Psoas muscle (tissue), 8 donors: Measurements from ENCODE around the gene RPL7L1. TPM values are rescaled to one million over a fixed set of nuclear protein-coding genes. Genes with fewer than 3 reads are reported as not detected.
"Not testable (repeated sequence)": the region's sequence is repeated elsewhere in the genome, so short reads cannot be mapped to it uniquely, and the experiment has no call there.

Experiments used
- ATAC-seq, 4 donors: fragments of 200-7000 bp; cut with Tn5 transposase; one replicate each; pipeline ENCODE4 v1.9.1; 2020; ENCODE audit warnings: moderate library complexity in 3 of 4, mild to moderate bottlenecking in 2 of 4
- DNase-seq, 2 donors: peaks; one replicate each; pipeline ENCODE4 v3.0.0-alpha.2; 2020
- H3K27ac ChIP-seq: fragments of 200-600 bp; one replicate; pipeline ENCODE4 v1.8.0; 2022
- H3K27me3 ChIP-seq, 3 donors: fragments of 200-600 bp in 1 of 3; one replicate each; pipeline versions ENCODE4 v1.6.1 to v1.8.0; 2013 to 2022; ENCODE audit warnings: low read length in 2 of 3, mild to moderate bottlenecking in 2 of 3, moderate library complexity in 1 of 3; ENCODE audit not compliant: insufficient read depth in 3 of 3
- H3K36me3 ChIP-seq, 2 donors: fragments of 200-600 bp in 1 of 2; one replicate each; pipeline versions ENCODE4 v1.6.1 to v1.8.0; 2013 to 2022; ENCODE audit warnings: low read depth in 1 of 2, mild to moderate bottlenecking in 1 of 2, moderate library complexity in 1 of 2; ENCODE audit not compliant: insufficient read depth in 1 of 2
- H3K4me1 ChIP-seq: fragments of 200-600 bp; one replicate; pipeline ENCODE4 v1.8.0; 2022
- H3K4me3 ChIP-seq: fragments of 200-600 bp; one replicate; pipeline ENCODE4 v1.8.0; 2022; ENCODE audit warnings: mild to moderate bottlenecking
- H3K9me3 ChIP-seq: fragments of 200-600 bp; one replicate; pipeline ENCODE4 v1.8.0; 2022
- WGBS, 3 donors: extraction: QIAGEN DNeasy Blood & Tissue Kit; methylation state at CpG; one replicate each; pipeline versions ENCODE4 v1.1.6 to v1.1.7; 2013; 5-methylcytosine and 5-hydroxymethylcytosine counted together
- intact Hi-C, 2 donors: fragments of 100-400 bp; cut with DNase I; formaldehyde crosslinking; loops; one replicate each; pipeline versions ENCODE4 v1.11.0 to v1.14.2; 2022
- polyA plus RNA-seq, 3 donors: library from polyadenylated mRNA; stranded (reverse); fragments of 200-250 nt; gene quantifications; one replicate each; pipeline ENCODE4 v1.2.3, GENCODE V29; 2013
- total RNA-seq, 4 donors: library from RNA; stranded (reverse); fragmentation: NEBNext Ultra II Directional in 2 of 4; extraction: Animal tissue kit (Norgen Biotek cat#: 25700) in 2 of 4; gene quantifications; one replicate each; pipeline versions ENCODE4 v1.2.1 to v1.2.4, GENCODE V29; 2021 to 2023
- TF ChIP-seq, protein P1 (sequence below): fragments of 200-600 bp; IDR thresholded peaks from one replicate; pipeline ENCODE4 v1.8.0; 2022; ENCODE audit warnings: antibody characterized with exemption
- donor health status: healthy with polysubstance abuse.
- donor health status: DM: no; HTN: no; CAD: no; lungs with moderate emphysema.
- donor health status: Bipolar disorder and iron deficiency.
- donor health status: healthy.
- donor health status: DM: yes; HTN: yes; CAD: no.
- donor health status: DM: no; HTN: no; CAD: no.
- donor health status: DM: no; HTN: no; CAD: no.
- donor health status: DM: yes; HTN: yes; CAD: no.

RPL7L1 gene
- total and polyA plus RNA-seq, 7 donors: 35.5 to 107 (median 68.7) TPM

DNA sequence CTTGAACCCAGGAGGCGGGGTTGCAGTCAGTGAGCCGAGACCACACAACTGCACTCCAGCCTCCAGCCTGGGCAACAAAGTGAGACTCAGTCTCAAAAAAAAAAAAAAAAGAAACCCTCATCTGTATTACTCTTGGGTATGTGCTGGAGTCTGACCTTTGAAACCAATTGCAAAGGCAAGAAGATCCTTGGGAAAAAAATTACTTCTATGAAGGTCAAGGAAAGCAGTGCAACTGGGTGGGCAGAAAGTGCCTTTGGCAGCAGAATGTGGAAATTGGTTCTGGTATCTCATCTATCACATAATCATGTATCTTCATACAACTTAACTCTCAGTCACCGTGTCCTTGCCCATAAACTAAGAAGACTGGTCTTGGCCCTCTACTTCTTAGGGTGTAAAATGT lies 7.7 kb upstream of the RPL7L1 start:
- intact Hi-C loops: loop anchor here in 1 of 2 donors (10.0 kb wide), 1 partner anchor 147 kb away; the partner anchor contains the start of gene PRPH2
- H3K9me3 ChIP-seq: no peaks in the 10 kb centered on the region
- peaks cover 2 to 28% of the 10 kb centered on the region in 2 donors for H3K36me3 ChIP-seq
- no peak overlapping the region for H3K27ac ChIP-seq
- ATAC-seq: no peak
- H3K4me3 ChIP-seq: no peak overlapping the region
- DNase-seq: no peak
- WGBS, 3 donors: 66 to 73% (median 71%) methylated on average over 3 of the region's 3 CpGs
- H3K27me3 ChIP-seq: no peaks in the 10 kb centered on the region
- TF ChIP-seq, protein P1, sequence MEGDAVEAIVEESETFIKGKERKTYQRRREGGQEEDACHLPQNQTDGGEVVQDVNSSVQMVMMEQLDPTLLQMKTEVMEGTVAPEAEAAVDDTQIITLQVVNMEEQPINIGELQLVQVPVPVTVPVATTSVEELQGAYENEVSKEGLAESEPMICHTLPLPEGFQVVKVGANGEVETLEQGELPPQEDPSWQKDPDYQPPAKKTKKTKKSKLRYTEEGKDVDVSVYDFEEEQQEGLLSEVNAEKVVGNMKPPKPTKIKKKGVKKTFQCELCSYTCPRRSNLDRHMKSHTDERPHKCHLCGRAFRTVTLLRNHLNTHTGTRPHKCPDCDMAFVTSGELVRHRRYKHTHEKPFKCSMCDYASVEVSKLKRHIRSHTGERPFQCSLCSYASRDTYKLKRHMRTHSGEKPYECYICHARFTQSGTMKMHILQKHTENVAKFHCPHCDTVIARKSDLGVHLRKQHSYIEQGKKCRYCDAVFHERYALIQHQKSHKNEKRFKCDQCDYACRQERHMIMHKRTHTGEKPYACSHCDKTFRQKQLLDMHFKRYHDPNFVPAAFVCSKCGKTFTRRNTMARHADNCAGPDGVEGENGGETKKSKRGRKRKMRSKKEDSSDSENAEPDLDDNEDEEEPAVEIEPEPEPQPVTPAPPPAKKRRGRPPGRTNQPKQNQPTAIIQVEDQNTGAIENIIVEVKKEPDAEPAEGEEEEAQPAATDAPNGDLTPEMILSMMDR: no peak
- H3K4me1 ChIP-seq: no peaks in the 10 kb centered on the region

DNA sequence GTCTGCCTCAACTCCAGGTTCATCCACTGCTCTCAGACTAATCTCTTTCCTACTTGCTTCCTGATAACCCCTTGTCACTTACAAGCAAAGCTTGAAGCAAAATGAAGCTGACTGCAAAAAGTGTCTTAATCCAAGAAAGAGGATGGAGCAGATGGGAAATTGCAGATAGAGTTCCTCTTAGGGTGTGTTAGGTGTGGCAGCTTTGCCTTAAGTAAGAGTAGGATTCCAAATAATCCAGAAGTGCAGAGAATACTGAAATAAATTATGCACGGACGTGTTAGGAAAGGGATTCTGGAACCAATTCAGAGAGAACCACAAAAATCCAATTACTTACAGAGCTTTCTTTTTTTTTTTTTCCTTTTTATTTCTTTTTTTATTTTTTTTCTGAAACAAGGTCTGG lies 6.1 kb upstream of the RPL7L1 start:
- no peak for ATAC-seq
- Histone ChIP-seq H3K9me3 (no peaks in the 10 kb centered on the region), H3K36me3 (peaks cover 0 to 14% of the 10 kb centered on the region in 2 donors), H3K27me3 (no peaks in the 10 kb centered on the region), H3K4me3 (no peak overlapping the region), H3K4me1 (peaks cover 5% of the 10 kb centered on the region), H3K27ac (no peak overlapping the region)
- intact Hi-C loops: loop anchor here in 1 of 2 donors (10.0 kb wide), 1 partner anchor 149 kb away; the partner anchor contains the start of gene PRPH2
- TF ChIP-seq, protein P1: no peak
- no peak for DNase-seq
- WGBS, 3 donors: 37 to 45% (median 43%) methylated on average over 2 of the region's 2 CpGs

DNA sequence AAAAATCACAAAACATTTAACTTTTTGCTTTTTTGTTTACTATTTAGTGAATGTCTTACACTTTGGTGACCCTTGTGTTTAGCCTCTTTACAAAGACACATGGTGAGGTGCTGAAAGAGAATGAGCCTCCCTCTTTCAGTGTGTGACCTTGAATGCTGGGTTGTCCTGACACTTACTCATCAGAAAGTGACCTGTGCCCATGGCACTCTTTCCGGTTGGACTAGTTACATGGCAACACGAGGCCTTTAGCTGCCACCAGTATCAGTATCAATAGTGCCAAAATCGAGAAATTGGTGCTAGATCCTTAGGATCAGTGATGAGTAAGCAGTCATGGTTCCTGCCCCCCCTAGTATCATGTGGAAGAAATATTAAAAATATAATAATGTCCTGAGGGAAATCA lies 1.7 kb upstream of the RPL7L1 start:
- TF ChIP-seq, protein P1: no peak
- Histone ChIP-seq H3K27me3 (no peaks in the 10 kb centered on the region), H3K9me3 (no peaks in the 10 kb centered on the region), H3K36me3 (peaks cover 0 to 18% of the 10 kb centered on the region in 2 donors), H3K4me3 (no peak overlapping the region), H3K27ac (peak overlapping the region; percentile 61), H3K4me1 (peaks cover 25% of the 10 kb centered on the region)
- DNase-seq (no peak), ATAC-seq (no peak)
- intact Hi-C loops: loop anchor here (2.0 to 10.0 kb wide), 7 partner anchors 21 to 217 kb away; partner anchors contain the start of genes BICRAL (in 1 of the 2), PRPH2 (in 1 of the 2) and TBCC (in 1 of the 2)
- 46 to 74% (median 50%) methylated on average over 3 of the region's 3 CpGs for WGBS, 3 donors

DNA sequence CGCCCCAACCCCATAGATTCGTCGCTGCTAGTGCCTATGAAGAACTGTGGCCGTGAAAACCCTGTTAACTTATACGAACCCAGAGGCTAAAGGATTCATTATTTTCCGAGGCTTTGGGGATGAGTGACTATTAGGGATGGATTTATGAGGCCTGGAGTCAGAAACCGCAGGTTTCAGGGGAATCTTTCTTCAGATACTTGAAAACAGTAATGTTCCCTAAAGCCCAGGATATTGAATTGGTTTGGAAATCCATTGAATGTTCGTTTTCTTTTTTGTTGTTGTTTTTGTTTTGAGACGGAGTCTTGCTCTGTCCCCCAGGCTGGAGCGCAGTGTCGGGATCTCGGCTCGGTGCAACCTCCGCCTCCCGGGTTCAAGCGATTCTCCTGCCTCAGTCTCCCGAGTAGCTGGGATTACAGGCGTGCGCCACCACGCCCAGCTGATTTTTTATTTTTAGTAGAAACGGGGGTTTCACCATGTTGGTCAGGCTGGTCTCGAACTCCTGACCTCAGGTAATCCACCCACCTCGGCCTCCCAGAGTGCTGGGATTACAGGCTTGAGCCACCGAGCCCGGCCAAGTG lies 913 bp downstream of the RPL7L1 start:
- Histone ChIP-seq H3K4me1 (peaks cover 31% of the 10 kb centered on the region), H3K4me3 (peak overlapping the region; percentile 74), H3K27ac (peak overlapping the region; percentile 96), H3K36me3 (peaks cover 7 to 45% of the 10 kb centered on the region in 2 donors)
- 7 to 9% (median 8%) methylated on average over 25 of the region's 25 CpGs for WGBS, 3 donors
- ATAC-seq, H3K9me3 ChIP-seq, H3K27me3 ChIP-seq, intact Hi-C loops, DNase-seq: not testable (repeated sequence)

DNA sequence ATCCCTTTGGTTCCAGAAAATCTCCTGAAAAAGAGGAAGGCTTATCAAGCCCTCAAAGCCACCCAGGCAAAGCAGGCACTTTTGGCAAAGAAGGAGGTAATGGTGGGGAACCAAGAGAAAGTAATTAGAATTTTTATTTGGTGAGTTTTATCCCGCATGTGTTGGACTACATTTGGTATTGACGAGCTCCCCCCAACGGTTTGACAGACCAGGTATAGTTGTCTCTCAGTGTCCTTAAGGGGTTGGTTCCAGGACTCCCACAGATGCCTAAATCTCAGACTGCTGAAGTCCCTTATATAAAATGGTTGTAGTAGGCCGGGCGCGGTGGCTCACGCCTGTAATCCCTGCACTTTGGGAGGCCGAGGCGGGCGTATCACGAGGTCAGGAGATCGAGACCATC lies 1.5 kb downstream of the RPL7L1 start:
- H3K27me3 ChIP-seq, ATAC-seq, H3K9me3 ChIP-seq, intact Hi-C loops, DNase-seq: not testable (repeated sequence)
- peaks cover 31% of the 10 kb centered on the region for H3K4me1 ChIP-seq
- peak overlapping the region; percentile 96 for H3K27ac ChIP-seq
- whole genome bisulfite sequencing, 3 donors: 83 to 88% (median 84%) methylated on average over 12 of the region's 12 CpGs
- peak overlapping the region; percentile 74 for H3K4me3 ChIP-seq
- peaks cover 12 to 50% of the 10 kb centered on the region in 2 donors for H3K36me3 ChIP-seq
